GM12875 (cell line): ENCODE results near the gene SEC22B.
"Not testable (repeated sequence)": the region's sequence is repeated elsewhere in the genome, so short reads cannot be mapped to it uniquely, and the experiment has no call there.

Source experiments
- H3K4me3 ChIP-seq: one replicate; pipeline ENCODE4 v1.5.1; 2011; ENCODE audit warnings: low read depth, low read length, control low read depth
- CTCF ChIP-seq: IDR thresholded peaks from 2 replicates; pipeline ENCODE4 v1.5.1; 2011; ENCODE audit warnings: low read depth, mild to moderate bottlenecking, control low read depth, inconsistent platforms, low read length, moderate library complexity, borderline replicate concordance; ENCODE audit not compliant: insufficient read depth

Gene SEC22B

GRCh38 chr1:120150138-120150822, 26.0 kb downstream of the SEC22B start:
- not testable (repeated sequence) for H3K4me3 ChIP-seq

GRCh38 chr1:120149420-120150059, 26.8 kb downstream of the SEC22B start:
- H3K4me3 ChIP-seq = not testable (repeated sequence)

GRCh38 chr1:120145806-120146205, 30.5 kb downstream of the SEC22B start:
- not testable (repeated sequence) for H3K4me3 ChIP-seq

- not testable (repeated sequence) for H3K4me3 ChIP-seq
Observed at GRCh38 chr1:120144626-120145025, 31.7 kb downstream of the SEC22B start.

GRCh38 chr1:120144169-120144568, 32.2 kb downstream of the SEC22B start:
- H3K4me3 ChIP-seq = not testable (repeated sequence)

GRCh38 chr1:120143334-120143733, 33.0 kb downstream of the SEC22B start:
- not testable (repeated sequence) for H3K4me3 ChIP-seq

- H3K4me3 ChIP-seq = not testable (repeated sequence)
Observed at GRCh38 chr1:120142512-120143263, 33.6 kb downstream of the SEC22B start.

- H3K4me3 ChIP-seq = not testable (repeated sequence)
Observed at GRCh38 chr1:120141865-120142264, 34.5 kb downstream of the SEC22B start.

GRCh38 chr1:120140656-120141265, 35.6 kb downstream of the SEC22B start:
- H3K4me3 ChIP-seq = not testable (repeated sequence)

GRCh38 chr1:120136086-120136485, 40.2 kb downstream of the SEC22B start:
- not testable (repeated sequence) for H3K4me3 ChIP-seq

- H3K4me3 ChIP-seq = not testable (repeated sequence)
Observed at GRCh38 chr1:120133928-120134325, 42.4 kb downstream of the SEC22B start.

GRCh38 chr1:120133228-120133927, 42.9 kb downstream of the SEC22B start:
- no peak overlapping the region for H3K4me3 ChIP-seq
- TF ChIP-seq CTCF = no peak

- not testable (repeated sequence) for H3K4me3 ChIP-seq
Observed at GRCh38 chr1:120132406-120132763, 43.9 kb downstream of the SEC22B start.

GRCh38 chr1:120131611-120132405, 44.5 kb downstream of the SEC22B start:
- H3K4me3 ChIP-seq = not testable (repeated sequence)

GRCh38 chr1:120127921-120128320, 48.4 kb downstream of the SEC22B start:
- H3K4me3 ChIP-seq = not testable (repeated sequence)

- not testable (repeated sequence) for H3K4me3 ChIP-seq
Observed at GRCh38 chr1:120126216-120126615, 50.1 kb downstream of the SEC22B start.

- H3K4me3 ChIP-seq = not testable (repeated sequence)
Observed at GRCh38 chr1:120124628-120125027, 51.7 kb downstream of the SEC22B start.

- not testable (repeated sequence) for H3K4me3 ChIP-seq
Observed at GRCh38 chr1:120123813-120124510, 52.4 kb downstream of the SEC22B start.
